ENCODE data around the gene TRPV3. TPM values are rescaled to one million over a fixed set of nuclear protein-coding genes. Genes with fewer than 3 reads are reported as not detected.
A peak's percentile ranks its signal among the peaks of the same experiment; 100 is the strongest.

The TRPV3 gene
- total RNA-seq, 1 donor from 2014 or later, result 0.52 TPM

- H3K9ac ChIP-seq (ENCODE audit: low read depth in 1 of 3, low read length in 3 of 3), result no peak overlapping the region
- no peaks in the 10 kb centered on the region for H3K36me3 ChIP-seq (ENCODE audit: control insufficient read depth in 3 of 3, insufficient read depth in 3 of 3, low read length in 3 of 3)
- no peaks in the 10 kb centered on the region for H3K27me3 ChIP-seq (ENCODE audit: control insufficient read depth in 3 of 3, insufficient read depth in 3 of 3, low read length in 3 of 3)
- no peak overlapping the region for H3K27ac ChIP-seq (ENCODE audit: low read depth, low read length)
- no peaks in the 10 kb centered on the region for H3K9me3 ChIP-seq (ENCODE audit: control insufficient read depth in 3 of 3, low read length in 3 of 3)
- peaks cover 14 to 25% (median 21%) of the 10 kb centered on the region in 3 donors for H3K4me1 ChIP-seq (ENCODE audit: control insufficient read depth in 3 of 3, insufficient read depth in 3 of 3, low read length in 3 of 3)
- H3K4me3 ChIP-seq (ENCODE audit: low read length in 3 of 3), result no peak overlapping the region
Measured at GRCh38 chr17:3559270-3559645, 1.6 kb upstream of the TRPV3 start.

- no peak overlapping the region for H3K9ac ChIP-seq (ENCODE audit: low read depth in 1 of 3, low read length in 3 of 3)
- no peak overlapping the region for H3K27ac ChIP-seq (ENCODE audit: low read depth, low read length)
- no peaks in the 10 kb centered on the region for H3K36me3 ChIP-seq (ENCODE audit: control insufficient read depth in 3 of 3, insufficient read depth in 3 of 3, low read length in 3 of 3)
- no peaks in the 10 kb centered on the region for H3K9me3 ChIP-seq (ENCODE audit: control insufficient read depth in 3 of 3, low read length in 3 of 3)
- H3K4me3 ChIP-seq (ENCODE audit: low read length in 3 of 3), result no peak overlapping the region
- H3K27me3 ChIP-seq (ENCODE audit: control insufficient read depth in 3 of 3, insufficient read depth in 3 of 3, low read length in 3 of 3), result no peaks in the 10 kb centered on the region
- peaks cover 14 to 30% (median 21%) of the 10 kb centered on the region in 3 donors for H3K4me1 ChIP-seq (ENCODE audit: control insufficient read depth in 3 of 3, insufficient read depth in 3 of 3, low read length in 3 of 3)
Measured at GRCh38 chr17:3558603-3559269, 1.1 kb upstream of the TRPV3 start.

- Histone ChIP-seq H3K4me3 (ENCODE audit: low read length in 3 of 3) (peak overlapping the region in 1 of 3 donors; percentile 67), H3K9ac (ENCODE audit: low read depth in 1 of 3, low read length in 3 of 3) (peak overlapping the region in 1 of 3 donors; percentile 70), H3K4me1 (ENCODE audit: control insufficient read depth in 3 of 3, insufficient read depth in 3 of 3, low read length in 3 of 3) (peaks cover 10 to 24% (median 14%) of the 10 kb centered on the region in 3 donors), H3K27ac (ENCODE audit: low read depth, low read length) (no peak overlapping the region), H3K36me3 (ENCODE audit: control insufficient read depth in 3 of 3, insufficient read depth in 3 of 3, low read length in 3 of 3) (no peaks in the 10 kb centered on the region), H3K9me3 (ENCODE audit: control insufficient read depth in 3 of 3, low read length in 3 of 3) (no peaks in the 10 kb centered on the region), H3K27me3 (ENCODE audit: control insufficient read depth in 3 of 3, insufficient read depth in 3 of 3, low read length in 3 of 3) (no peaks in the 10 kb centered on the region)
Measured at GRCh38 chr17:3556916-3557767, 470 bp downstream of the TRPV3 start.

GRCh38 chr17:3556239-3556915, 1.2 kb downstream of the TRPV3 start:
- H3K27me3 ChIP-seq (ENCODE audit: control insufficient read depth in 3 of 3, insufficient read depth in 3 of 3, low read length in 3 of 3), result no peaks in the 10 kb centered on the region
- H3K27ac ChIP-seq (ENCODE audit: low read depth, low read length), result no peak overlapping the region
- no peaks in the 10 kb centered on the region for H3K9me3 ChIP-seq (ENCODE audit: control insufficient read depth in 3 of 3, low read length in 3 of 3)
- peak overlapping the region in 1 of 3 donors; percentile 52 for H3K4me3 ChIP-seq (ENCODE audit: low read length in 3 of 3)
- no peaks in the 10 kb centered on the region for H3K36me3 ChIP-seq (ENCODE audit: control insufficient read depth in 3 of 3, insufficient read depth in 3 of 3, low read length in 3 of 3)
- H3K9ac ChIP-seq (ENCODE audit: low read depth in 1 of 3, low read length in 3 of 3), result peak overlapping the region in 1 of 3 donors; percentile 70
- peaks cover 10 to 24% (median 14%) of the 10 kb centered on the region in 3 donors for H3K4me1 ChIP-seq (ENCODE audit: control insufficient read depth in 3 of 3, insufficient read depth in 3 of 3, low read length in 3 of 3)

GRCh38 chr17:3555189-3555796, 2.3 kb downstream of the TRPV3 start:
- H3K27ac ChIP-seq (ENCODE audit: low read depth, low read length), result no peak overlapping the region
- no peak overlapping the region for H3K4me3 ChIP-seq (ENCODE audit: low read length in 3 of 3)
- no peaks in the 10 kb centered on the region for H3K36me3 ChIP-seq (ENCODE audit: control insufficient read depth in 3 of 3, insufficient read depth in 3 of 3, low read length in 3 of 3)
- H3K9ac ChIP-seq (ENCODE audit: low read depth in 1 of 3, low read length in 3 of 3), result no peak overlapping the region
- H3K9me3 ChIP-seq (ENCODE audit: control insufficient read depth in 3 of 3, low read length in 3 of 3), result no peaks in the 10 kb centered on the region
- peaks cover 10 to 24% (median 14%) of the 10 kb centered on the region in 3 donors for H3K4me1 ChIP-seq (ENCODE audit: control insufficient read depth in 3 of 3, insufficient read depth in 3 of 3, low read length in 3 of 3)
- no peaks in the 10 kb centered on the region for H3K27me3 ChIP-seq (ENCODE audit: control insufficient read depth in 3 of 3, insufficient read depth in 3 of 3, low read length in 3 of 3)

- no peak overlapping the region for H3K4me3 ChIP-seq (ENCODE audit: low read length in 3 of 3)
- no peaks in the 10 kb centered on the region for H3K36me3 ChIP-seq (ENCODE audit: control insufficient read depth in 3 of 3, insufficient read depth in 3 of 3, low read length in 3 of 3)
- H3K27ac ChIP-seq (ENCODE audit: low read depth, low read length), result no peak overlapping the region
- no peaks in the 10 kb centered on the region for H3K9me3 ChIP-seq (ENCODE audit: control insufficient read depth in 3 of 3, low read length in 3 of 3)
- no peaks in the 10 kb centered on the region for H3K27me3 ChIP-seq (ENCODE audit: control insufficient read depth in 3 of 3, insufficient read depth in 3 of 3, low read length in 3 of 3)
- no peak overlapping the region for H3K9ac ChIP-seq (ENCODE audit: low read depth in 1 of 3, low read length in 3 of 3)
- peaks cover 10 to 24% (median 14%) of the 10 kb centered on the region in 3 donors for H3K4me1 ChIP-seq (ENCODE audit: control insufficient read depth in 3 of 3, insufficient read depth in 3 of 3, low read length in 3 of 3)
Measured at GRCh38 chr17:3554440-3554839, 3.2 kb downstream of the TRPV3 start.

GRCh38 chr17:3553419-3554401, 3.9 kb downstream of the TRPV3 start:
- no peaks in the 10 kb centered on the region for H3K9me3 ChIP-seq (ENCODE audit: control insufficient read depth in 3 of 3, low read length in 3 of 3)
- H3K27ac ChIP-seq (ENCODE audit: low read depth, low read length), result no peak overlapping the region
- H3K27me3 ChIP-seq (ENCODE audit: control insufficient read depth in 3 of 3, insufficient read depth in 3 of 3, low read length in 3 of 3), result no peaks in the 10 kb centered on the region
- peaks cover 8 to 24% (median 14%) of the 10 kb centered on the region in 3 donors for H3K4me1 ChIP-seq (ENCODE audit: control insufficient read depth in 3 of 3, insufficient read depth in 3 of 3, low read length in 3 of 3)
- no peak overlapping the region for H3K9ac ChIP-seq (ENCODE audit: low read depth in 1 of 3, low read length in 3 of 3)
- no peak overlapping the region for H3K4me3 ChIP-seq (ENCODE audit: low read length in 3 of 3)
- H3K36me3 ChIP-seq (ENCODE audit: control insufficient read depth in 3 of 3, insufficient read depth in 3 of 3, low read length in 3 of 3), result no peaks in the 10 kb centered on the region

- Histone ChIP-seq H3K27ac (ENCODE audit: low read depth, low read length) (no peak overlapping the region), H3K9ac (ENCODE audit: low read depth in 1 of 3, low read length in 3 of 3) (no peak overlapping the region), H3K4me3 (ENCODE audit: low read length in 3 of 3) (no peak overlapping the region), H3K36me3 (ENCODE audit: control insufficient read depth in 3 of 3, insufficient read depth in 3 of 3, low read length in 3 of 3) (no peaks in the 10 kb centered on the region), H3K4me1 (ENCODE audit: control insufficient read depth in 3 of 3, insufficient read depth in 3 of 3, low read length in 3 of 3) (peaks cover 3 to 21% (median 14%) of the 10 kb centered on the region in 3 donors), H3K27me3 (ENCODE audit: control insufficient read depth in 3 of 3, insufficient read depth in 3 of 3, low read length in 3 of 3) (no peaks in the 10 kb centered on the region), H3K9me3 (ENCODE audit: control insufficient read depth in 3 of 3, low read length in 3 of 3) (no peaks in the 10 kb centered on the region)
Measured at GRCh38 chr17:3552916-3553315, 4.7 kb downstream of the TRPV3 start.

- peaks cover 0 to 6% (median 0%) of the 10 kb centered on the region in 3 donors for H3K4me1 ChIP-seq (ENCODE audit: control insufficient read depth in 3 of 3, insufficient read depth in 3 of 3, low read length in 3 of 3)
- no peak overlapping the region for H3K9ac ChIP-seq (ENCODE audit: low read depth in 1 of 3, low read length in 3 of 3)
- H3K9me3 ChIP-seq (ENCODE audit: control insufficient read depth in 3 of 3, low read length in 3 of 3), result no peaks in the 10 kb centered on the region
- no peaks in the 10 kb centered on the region for H3K36me3 ChIP-seq (ENCODE audit: control insufficient read depth in 3 of 3, insufficient read depth in 3 of 3, low read length in 3 of 3)
- H3K4me3 ChIP-seq (ENCODE audit: low read length in 3 of 3), result no peak overlapping the region
- H3K27ac ChIP-seq (ENCODE audit: low read depth, low read length), result no peak overlapping the region
- no peaks in the 10 kb centered on the region for H3K27me3 ChIP-seq (ENCODE audit: control insufficient read depth in 3 of 3, insufficient read depth in 3 of 3, low read length in 3 of 3)
Measured at GRCh38 chr17:3551189-3551588, 6.4 kb downstream of the TRPV3 start.
